ENCODE results near the gene MRTFA. TPM values are rescaled to one million over a fixed set of nuclear protein-coding genes. Genes with fewer than 3 reads are reported as not detected.

Gene MRTFA
- 49.2 and 51.8 TPM in 2 replicates for total RNA-seq

DNA sequence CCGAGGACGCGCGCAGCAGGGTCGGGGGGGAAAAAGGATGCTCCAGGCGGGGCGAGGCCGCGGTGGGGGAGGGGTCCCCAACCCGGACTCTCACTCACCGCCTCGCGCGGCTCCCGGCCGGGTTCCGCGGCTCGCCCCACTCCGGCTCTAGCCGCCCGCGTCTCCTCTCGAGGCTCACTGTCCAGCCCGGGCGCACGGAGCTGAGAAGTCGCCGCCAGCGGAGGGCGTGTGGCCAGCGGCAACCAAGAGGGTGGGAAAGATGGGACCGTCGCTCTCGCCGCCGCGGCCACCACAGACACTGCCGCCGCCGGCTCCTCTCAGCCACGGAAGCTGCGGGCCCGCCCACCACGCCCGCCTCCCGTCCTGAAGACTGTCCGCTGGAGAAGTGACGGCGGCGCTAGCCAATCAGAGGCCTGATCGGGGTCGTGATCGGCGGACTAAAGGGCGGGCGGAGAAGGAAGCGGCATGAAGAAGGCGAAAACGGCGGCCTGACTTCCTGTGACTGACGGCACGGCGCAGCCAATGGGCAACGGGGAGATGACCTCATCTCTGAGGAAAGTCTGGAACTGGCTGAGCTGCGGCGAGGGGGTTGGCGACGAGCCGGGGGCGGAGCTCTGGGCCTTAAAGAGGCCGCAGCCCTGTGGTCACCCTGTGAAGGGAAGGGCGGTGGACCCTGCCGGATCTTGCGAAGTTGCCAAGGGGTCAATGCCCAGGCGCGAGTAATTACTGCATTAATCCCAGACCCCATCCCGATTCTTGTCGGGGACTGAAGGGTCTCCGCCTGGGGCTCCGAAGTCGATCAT lies at the start of gene MRTFA:
TSS of gene MRTFA (minus strand) at position 340 of the 803 bp plus-strand sequence.

DNA sequence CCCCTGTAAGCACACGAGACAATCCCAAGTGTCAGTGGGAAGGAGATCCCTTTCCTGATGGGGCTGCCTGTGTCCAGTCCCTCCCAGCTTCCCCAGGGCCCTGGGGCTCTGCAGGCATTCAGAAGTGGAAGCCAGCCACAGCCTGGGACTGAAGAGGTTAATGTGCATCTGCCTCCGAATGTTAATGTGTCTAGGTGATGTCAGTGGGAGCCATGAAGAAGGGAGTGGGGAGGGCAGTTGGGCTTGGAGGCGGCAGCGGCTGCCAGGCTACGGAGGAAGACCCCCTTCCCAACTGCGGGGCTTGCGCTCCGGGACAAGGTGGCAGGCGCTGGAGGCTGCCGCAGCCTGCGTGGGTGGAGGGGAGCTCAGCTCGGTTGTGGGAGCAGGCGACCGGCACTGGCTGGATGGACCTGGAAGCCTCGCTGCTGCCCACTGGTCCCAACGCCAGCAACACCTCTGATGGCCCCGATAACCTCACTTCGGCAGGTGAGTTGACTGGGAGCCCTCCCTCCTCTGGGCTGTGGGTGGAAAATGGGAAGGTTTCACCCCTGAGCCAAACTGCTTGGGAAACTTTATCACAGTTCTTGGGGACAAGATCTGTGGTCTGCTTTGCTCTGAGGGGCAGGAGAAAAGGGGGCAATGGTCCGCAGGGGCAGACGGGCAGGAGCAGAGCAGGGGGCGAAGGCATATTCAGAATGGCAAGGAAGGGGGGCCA lies 42.9 kb upstream of the MRTFA start, which contains the start of gene MCHR1:
TSS of gene MCHR1 (plus strand) at position 236 of the 715 bp plus-strand sequence. CDS start at position 405, 169 bp downstream.

Other genes starting within 250 kb of the MRTFA start
- gene MCHR1, start 42.8 kb upstream of the MRTFA start, total RNA-seq, result not detected in 2 replicates
- 8.5 and 21.6 TPM in 2 replicates for gene SLC25A17, start 182.6 kb upstream of the MRTFA start, total RNA-seq
- gene ST13, start 219.9 kb upstream of the MRTFA start, total RNA-seq, result 136 and 146 TPM in 2 replicates
- 8.2 and 10.0 TPM in 2 replicates for gene XPNPEP3, start 220.4 kb upstream of the MRTFA start, total RNA-seq
- not detected in 2 replicates for gene DNAJB7, start 225.4 kb upstream of the MRTFA start, total RNA-seq

All from pericardium fibroblast (primary cell).